T-helper 2 cell treated with Interferon-gamma antibody and Interleukin-4, amounts not matched to agents 100 ng/mL and 5 ng/mL, for 36 hours (primary cell): ENCODE data around the gene RASAL3. TPM values are rescaled to one million over a fixed set of nuclear protein-coding genes. Genes with fewer than 3 reads are reported as not detected.
"Not testable (repeated sequence)": the region's sequence is repeated elsewhere in the genome, so short reads cannot be mapped to it uniquely, and the experiment has no call there.

Source experiments
- intact Hi-C: fragments of 100-400 bp; cut with micrococcal nuclease; formaldehyde crosslinking; loops from one replicate; pipeline ENCODE4 v1.15.1; 2023
- total RNA-seq: library from RNA; stranded (reverse); gene quantifications from 2 replicates; pipeline ENCODE4 v1.2.3, GENCODE V29; 2022

RASAL3 gene
- total RNA-seq, 1 donor from 2014 or later: 133 TPM

GRCh38 chr19:15475169-15475568, 10.8 kb upstream of the RASAL3 start:
- intact Hi-C loops: no loop called here

- intact Hi-C loops: not testable (repeated sequence)
Measured at GRCh38 chr19:15473821-15474220, 9.5 kb upstream of the RASAL3 start.

GRCh38 chr19:15471639-15472101, 7.3 kb upstream of the RASAL3 start:
- intact Hi-C loops: no loop called here

- intact Hi-C loops: loop anchor here (5.0 to 10.0 kb wide), 3 partner anchors 365 to 1098 kb away; partner anchors contain the start of gene KLF2
Measured at GRCh38 chr19:15469513-15470297, 5.4 kb upstream of the RASAL3 start.

- intact Hi-C loops: loop anchor here (5.0 to 10.0 kb wide), 3 partner anchors 366 to 1098 kb away; partner anchors contain the start of gene KLF2
Measured at GRCh38 chr19:15468675-15469512, 4.5 kb upstream of the RASAL3 start.

GRCh38 chr19:15467734-15468214, 3.4 kb upstream of the RASAL3 start:
- intact Hi-C loops: loop anchor here (1.0 to 10.0 kb wide), 7 partner anchors 17 to 1100 kb away; partner anchors contain the start of gene KLF2

GRCh38 chr19:15466851-15467733, 2.7 kb upstream of the RASAL3 start:
- intact Hi-C loops: loop anchor here (1.0 to 10.0 kb wide), 7 partner anchors 16 to 1100 kb away; partner anchors contain the start of gene KLF2

GRCh38 chr19:15463861-15464371, 428 bp downstream of the RASAL3 start:
- intact Hi-C loops: loop anchor here (1.0 to 10.0 kb wide), 3 partner anchors 45 to 861 kb away; partner anchors contain the start of gene KLF2

- intact Hi-C loops: loop anchor here (10.0 kb wide), 2 partner anchors 373 to 863 kb away; partner anchors contain the start of gene KLF2
Measured at GRCh38 chr19:15461694-15462093, 2.6 kb downstream of the RASAL3 start.

GRCh38 chr19:15457701-15458484, 6.5 kb downstream of the RASAL3 start:
- intact Hi-C loops: no loop called here

GRCh38 chr19:15456871-15457700, 7.3 kb downstream of the RASAL3 start:
- intact Hi-C loops: no loop called here

- intact Hi-C loops: no loop called here
Measured at GRCh38 chr19:15456441-15456840, 7.9 kb downstream of the RASAL3 start.

GRCh38 chr19:15455996-15456395, 8.3 kb downstream of the RASAL3 start:
- intact Hi-C loops: no loop called here

- intact Hi-C loops: loop anchor here (5.0 kb wide), 1 partner anchor 72 kb away; no protein-coding TSS in a partner anchor
Measured at GRCh38 chr19:15453906-15454860, 10.2 kb downstream of the RASAL3 start.

- intact Hi-C loops: loop anchor here (5.0 kb wide), 1 partner anchor 71 kb away; no protein-coding TSS in a partner anchor
Measured at GRCh38 chr19:15453091-15453578, 11.2 kb downstream of the RASAL3 start.

GRCh38 chr19:15452111-15453047, 12.0 kb downstream of the RASAL3 start:
- intact Hi-C loops: loop anchor here (5.0 kb wide), 1 partner anchor 70 kb away; no protein-coding TSS in a partner anchor
